ENCODE data around the gene KCNIP4. TPM values are rescaled to one million over a fixed set of nuclear protein-coding genes. Genes with fewer than 3 reads are reported as not detected.

The KCNIP4 gene
- total and polyA plus RNA-seq, 2 of the 8 experiments (the other 6 are each of a cell fraction or from before 2014, with no cell fraction given), result 0.06 TPM; not detected in 1

DNA sequence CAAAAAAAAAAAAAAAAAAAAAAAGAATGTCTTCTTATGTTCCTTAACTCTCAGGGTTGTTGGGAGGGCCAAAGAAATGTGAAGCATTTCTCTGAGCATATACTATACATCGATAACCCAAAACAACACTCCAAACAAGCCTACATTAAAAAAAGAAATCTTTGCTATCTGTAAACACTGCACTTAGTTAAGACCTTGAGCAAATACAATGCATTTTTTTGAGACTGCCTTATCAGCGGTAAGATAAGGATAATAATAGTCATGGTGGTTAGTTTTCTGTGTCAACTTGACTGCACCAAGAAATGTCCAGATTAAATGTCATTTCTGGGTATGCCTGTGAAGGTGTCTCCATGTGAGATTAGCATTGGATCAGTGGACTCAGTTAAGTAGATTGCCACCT is 706.4 kb downstream of the KCNIP4 start:
- H3K36me3 ChIP-seq (ENCODE audit: control insufficient read depth in 2 of 4, insufficient read depth in 4 of 4, low read length in 3 of 4), result no peaks in the 10 kb centered on the region
- H3K4me3 ChIP-seq (ENCODE audit: extremely low read depth in 1 of 4, insufficient read depth in 2 of 4, low read depth in 3 of 4, low read length in 4 of 4), result no peak overlapping the region
- H3K23ac ChIP-seq (ENCODE audit: insufficient read length), result no peak overlapping the region
- no peak overlapping the region for H3K9ac ChIP-seq (replicated peaks in 1 of 4; ENCODE audit: extremely low read depth in 1 of 4, low read depth in 3 of 4, low read length in 3 of 4)
- no peaks in the 10 kb centered on the region; the same call in 1 of the 2 replicates for H3K23me2 ChIP-seq (ENCODE audit: low read depth, low read length)
- no peaks in the 10 kb centered on the region for H3K27me3 ChIP-seq (replicated peaks in 1 of 4; ENCODE audit: control insufficient read depth in 3 of 4, extremely low read depth in 1 of 4, insufficient read depth in 3 of 4, low read length in 3 of 4)
- TF ChIP-seq JUN (IDR thresholded peaks at IDR 0.05; ENCODE audit: low read depth, low read length) (no peak), POU5F1 (IDR thresholded peaks at IDR 0.05; ENCODE audit: low read depth, low read length) (no peak), SUZ12 (IDR thresholded peaks at IDR 0.05; ENCODE audit: low read length) (no peak), YY1 (IDR thresholded peaks at IDR 0.05; ENCODE audit: low read depth, low read length) (no peak), NANOG (IDR thresholded peaks at IDR 0.05; ENCODE audit: insufficient read depth, low read depth, low read length, poor library complexity, severe bottlenecking) (no peak), SAP30 (IDR thresholded peaks at IDR 0.05; ENCODE audit: insufficient read depth, insufficient replicate concordance, low read length) (no peak), CHD2 (IDR thresholded peaks at IDR 0.05; ENCODE audit: low read length) (no peak), RBBP5 (IDR thresholded peaks at IDR 0.05; ENCODE audit: borderline replicate concordance, low read depth, low read length) (no peak), KDM5A (IDR thresholded peaks at IDR 0.05; ENCODE audit: low read length) (no peak), RXRA (IDR thresholded peaks at IDR 0.05; ENCODE audit: insufficient read depth, low read depth, low read length) (no peak), CBX5 (IDR thresholded peaks at IDR 0.05; ENCODE audit: low read depth, low read length) (no peak)
- no peaks in the 10 kb centered on the region for H3K79me1 ChIP-seq (ENCODE audit: low read depth, low read length)
- no peak overlapping the region for H3K14ac ChIP-seq (ENCODE audit: insufficient read length)
- FAIRE-seq, result no peak
- H3K18ac ChIP-seq (ENCODE audit: extremely low read depth, low read length), result no peak overlapping the region
- H3K9me3 ChIP-seq (ENCODE audit: insufficient read depth in 2 of 2, low read depth in 1 of 2, low read length in 1 of 2), result no peaks in the 10 kb centered on the region
- no peak overlapping the region for H3K4me2 ChIP-seq (ENCODE audit: insufficient read depth in 1 of 2, low read depth in 2 of 2, low read length in 2 of 2)
- H3K4me1 ChIP-seq (replicated peaks in 1 of 4; ENCODE audit: control insufficient read depth in 3 of 4, insufficient read depth in 4 of 4, low read length in 3 of 4), result no peaks in the 10 kb centered on the region
- no peak overlapping the region for H4K91ac ChIP-seq (replicated peaks; ENCODE audit: insufficient read length, low read length)
- no peak overlapping the region for H2BK20ac ChIP-seq (ENCODE audit: low read length)
- H2AFZ ChIP-seq (ENCODE audit: low read length), result no peak overlapping the region
- H2BK12ac ChIP-seq (ENCODE audit: low read depth, low read length), result no peak overlapping the region
- no peak overlapping the region for H2AK5ac ChIP-seq (ENCODE audit: low read depth, low read length)
- no peaks in the 10 kb centered on the region for H4K20me1 ChIP-seq (replicated peaks in 1 of 2; ENCODE audit: control insufficient read depth in 1 of 2, insufficient read depth in 2 of 2, low read length in 2 of 2)
- ChIA-PET POLR2A (ENCODE audit: partially characterized antibody) (no interaction called here), CTCF (ENCODE audit: partially characterized antibody) (interaction anchor here (1.0 kb wide), 1 partner anchor 27 kb away, joined by 3 read pairs; no protein-coding TSS in a partner anchor)
- no peak overlapping the region for H4K8ac ChIP-seq (ENCODE audit: extremely low read depth, insufficient read depth, low read length)
- no peak overlapping the region for H4K5ac ChIP-seq (ENCODE audit: insufficient read length, low read depth, low read length)
- no peak overlapping the region for H3K56ac ChIP-seq (replicated peaks; ENCODE audit: insufficient read length, low read depth, low read length)
- H2BK120ac ChIP-seq (replicated peaks; ENCODE audit: low read depth, low read length), result no peak overlapping the region
- 97% methylated on average over 2 of the region's 2 CpGs; no CpG with 5 or more reads in 1 of the 2 experiments for WGBS, 2 experiments (ENCODE audit: extremely low coverage in 1 of 2, insufficient coverage in 1 of 2, insufficient read length in 1 of 2, insufficient replicate concordance in 2 of 2, low coverage in 1 of 2, low lambda C conversion rate in 2 of 2, missing lambda C conversion rate in 1 of 2)
- no peak for DNase-seq (ENCODE audit: low read depth in 1 of 2, low spot score in 2 of 2)
- H3K27ac ChIP-seq (ENCODE audit: low read depth, low read length), result no peak overlapping the region
- no peak overlapping the region for H2BK5ac ChIP-seq (ENCODE audit: low read depth, low read length)
- H3K4ac ChIP-seq (replicated peaks; ENCODE audit: insufficient read length, low read depth, low read length), result no peak overlapping the region
- H3K79me2 ChIP-seq (ENCODE audit: control insufficient read depth in 1 of 2, insufficient read depth in 2 of 2, low read length in 2 of 2), result no peaks in the 10 kb centered on the region
- no peak overlapping the region for H2BK15ac ChIP-seq (ENCODE audit: low read length)

Data from H1 (cell line).